ENCODE data around the gene IL4R. TPM values are rescaled to one million over a fixed set of nuclear protein-coding genes. Genes with fewer than 3 reads are reported as not detected.

The IL4R gene
- total and polyA plus RNA-seq, 2 of the 13 experiments (the other 11 are each of a cell fraction or from before 2014, with no cell fraction given): 15.9 to 49.6 TPM

DNA sequence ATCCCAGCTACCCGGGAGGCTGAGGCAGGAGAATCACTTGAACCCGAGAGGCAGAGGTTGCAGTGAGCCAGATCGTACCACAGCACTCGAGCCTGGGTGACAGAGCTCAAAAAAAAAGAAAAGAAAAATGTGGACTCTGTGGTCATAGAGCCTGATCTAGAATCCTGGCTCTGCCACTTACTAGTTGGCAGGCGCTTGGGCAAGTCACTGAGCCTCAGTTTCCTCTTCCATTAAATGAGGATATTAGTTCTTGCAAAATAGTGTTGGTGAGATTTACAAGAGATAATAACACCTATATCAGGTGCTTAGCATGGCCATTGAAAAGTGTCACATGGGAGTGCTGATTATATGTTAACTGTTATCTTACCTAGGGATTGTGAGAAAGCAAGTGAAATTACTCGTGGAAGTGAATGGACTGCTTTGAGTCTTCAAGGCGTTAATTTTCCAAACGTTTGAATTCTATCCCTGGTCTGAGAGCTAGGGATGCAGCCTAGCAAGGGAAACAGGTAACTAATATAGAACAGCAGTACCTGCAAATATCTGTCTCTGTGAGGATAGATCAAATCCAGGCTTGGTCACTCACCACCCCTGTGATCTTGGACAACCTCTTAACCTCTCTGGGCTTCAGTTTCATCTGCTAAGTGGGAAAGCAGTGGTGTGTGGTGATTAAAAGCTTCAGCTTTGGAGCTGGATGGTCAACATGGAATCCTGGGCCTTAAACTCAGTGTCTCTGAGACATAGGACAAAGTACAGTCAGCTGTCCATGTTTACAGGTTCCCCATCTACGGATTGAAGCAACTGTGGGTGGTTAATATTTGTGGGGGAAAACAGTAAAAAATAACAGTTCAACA is 44.2 kb upstream of the IL4R start (continued):
- TF ChIP-seq KMT2B (CRISPR knock-in tag; IDR thresholded peaks at IDR 0.05): 0 out of 2 replicates have a peak, but pooled peaks have one; percentile 25
- TF ChIP-seq MAZ (IDR thresholded peaks at IDR 0.05; ENCODE audit: borderline replicate concordance, low read depth, low read length): no peak
- TF ChIP-seq MAZ (CRISPR knock-in tag; IDR thresholded peaks at IDR 0.05; ENCODE audit: low read depth): no peak
- no peak for TF ChIP-seq ATAD3A (CRISPR knock-in tag; IDR thresholded peaks at IDR 0.05)
- TF ChIP-seq, protein P1, sequence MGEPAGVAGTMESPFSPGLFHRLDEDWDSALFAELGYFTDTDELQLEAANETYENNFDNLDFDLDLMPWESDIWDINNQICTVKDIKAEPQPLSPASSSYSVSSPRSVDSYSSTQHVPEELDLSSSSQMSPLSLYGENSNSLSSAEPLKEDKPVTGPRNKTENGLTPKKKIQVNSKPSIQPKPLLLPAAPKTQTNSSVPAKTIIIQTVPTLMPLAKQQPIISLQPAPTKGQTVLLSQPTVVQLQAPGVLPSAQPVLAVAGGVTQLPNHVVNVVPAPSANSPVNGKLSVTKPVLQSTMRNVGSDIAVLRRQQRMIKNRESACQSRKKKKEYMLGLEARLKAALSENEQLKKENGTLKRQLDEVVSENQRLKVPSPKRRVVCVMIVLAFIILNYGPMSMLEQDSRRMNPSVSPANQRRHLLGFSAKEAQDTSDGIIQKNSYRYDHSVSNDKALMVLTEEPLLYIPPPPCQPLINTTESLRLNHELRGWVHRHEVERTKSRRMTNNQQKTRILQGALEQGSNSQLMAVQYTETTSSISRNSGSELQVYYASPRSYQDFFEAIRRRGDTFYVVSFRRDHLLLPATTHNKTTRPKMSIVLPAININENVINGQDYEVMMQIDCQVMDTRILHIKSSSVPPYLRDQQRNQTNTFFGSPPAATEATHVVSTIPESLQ (CRISPR knock-in tag; conservative IDR thresholded peaks at IDR 0.05): no peak
- TF ChIP-seq MEIS2 (CRISPR knock-in tag; IDR thresholded peaks at IDR 0.05): no peak
- TF ChIP-seq PHF8 (CRISPR knock-in tag; IDR thresholded peaks at IDR 0.05): no peak; the same call in 1 of the 2 replicates
- no peak for TF ChIP-seq KDM5A (IDR thresholded peaks at IDR 0.05; ENCODE audit: borderline replicate concordance, low read length)
- TF ChIP-seq SOX5 (CRISPR knock-in tag; IDR thresholded peaks at IDR 0.05; ENCODE audit: borderline replicate concordance): peak; percentile 40; the same call in 1 of the 2 replicates
- TF ChIP-seq MAFG (CRISPR knock-in tag; IDR thresholded peaks at IDR 0.05): no peak
- TF ChIP-seq ZFP1 (CRISPR knock-in tag; IDR thresholded peaks at IDR 0.05): no peak
- TF ChIP-seq, protein P2, sequence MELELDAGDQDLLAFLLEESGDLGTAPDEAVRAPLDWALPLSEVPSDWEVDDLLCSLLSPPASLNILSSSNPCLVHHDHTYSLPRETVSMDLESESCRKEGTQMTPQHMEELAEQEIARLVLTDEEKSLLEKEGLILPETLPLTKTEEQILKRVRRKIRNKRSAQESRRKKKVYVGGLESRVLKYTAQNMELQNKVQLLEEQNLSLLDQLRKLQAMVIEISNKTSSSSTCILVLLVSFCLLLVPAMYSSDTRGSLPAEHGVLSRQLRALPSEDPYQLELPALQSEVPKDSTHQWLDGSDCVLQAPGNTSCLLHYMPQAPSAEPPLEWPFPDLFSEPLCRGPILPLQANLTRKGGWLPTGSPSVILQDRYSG (CRISPR knock-in tag; IDR thresholded peaks at IDR 0.05): no peak
- 0 out of 2 replicates have a peak, but pooled peaks have one; percentile 8 for TF ChIP-seq ZNF510 (CRISPR knock-in tag; IDR thresholded peaks at IDR 0.05; ENCODE audit: low read depth)
- no peak for TF ChIP-seq ZNF670 (CRISPR knock-in tag; IDR thresholded peaks at IDR 0.05; ENCODE audit: borderline replicate concordance)
- no peak for TF ChIP-seq SMC3 (IDR thresholded peaks at IDR 0.05; ENCODE audit: low read length)
- no peak for TF ChIP-seq RAD21 (CRISPR knock-in tag; IDR thresholded peaks at IDR 0.05)
- no peak for TF ChIP-seq PRPF4 (IDR thresholded peaks at IDR 0.05; ENCODE audit: low read depth, low read length, poor library complexity, severe bottlenecking)
- TF ChIP-seq, protein P3, sequence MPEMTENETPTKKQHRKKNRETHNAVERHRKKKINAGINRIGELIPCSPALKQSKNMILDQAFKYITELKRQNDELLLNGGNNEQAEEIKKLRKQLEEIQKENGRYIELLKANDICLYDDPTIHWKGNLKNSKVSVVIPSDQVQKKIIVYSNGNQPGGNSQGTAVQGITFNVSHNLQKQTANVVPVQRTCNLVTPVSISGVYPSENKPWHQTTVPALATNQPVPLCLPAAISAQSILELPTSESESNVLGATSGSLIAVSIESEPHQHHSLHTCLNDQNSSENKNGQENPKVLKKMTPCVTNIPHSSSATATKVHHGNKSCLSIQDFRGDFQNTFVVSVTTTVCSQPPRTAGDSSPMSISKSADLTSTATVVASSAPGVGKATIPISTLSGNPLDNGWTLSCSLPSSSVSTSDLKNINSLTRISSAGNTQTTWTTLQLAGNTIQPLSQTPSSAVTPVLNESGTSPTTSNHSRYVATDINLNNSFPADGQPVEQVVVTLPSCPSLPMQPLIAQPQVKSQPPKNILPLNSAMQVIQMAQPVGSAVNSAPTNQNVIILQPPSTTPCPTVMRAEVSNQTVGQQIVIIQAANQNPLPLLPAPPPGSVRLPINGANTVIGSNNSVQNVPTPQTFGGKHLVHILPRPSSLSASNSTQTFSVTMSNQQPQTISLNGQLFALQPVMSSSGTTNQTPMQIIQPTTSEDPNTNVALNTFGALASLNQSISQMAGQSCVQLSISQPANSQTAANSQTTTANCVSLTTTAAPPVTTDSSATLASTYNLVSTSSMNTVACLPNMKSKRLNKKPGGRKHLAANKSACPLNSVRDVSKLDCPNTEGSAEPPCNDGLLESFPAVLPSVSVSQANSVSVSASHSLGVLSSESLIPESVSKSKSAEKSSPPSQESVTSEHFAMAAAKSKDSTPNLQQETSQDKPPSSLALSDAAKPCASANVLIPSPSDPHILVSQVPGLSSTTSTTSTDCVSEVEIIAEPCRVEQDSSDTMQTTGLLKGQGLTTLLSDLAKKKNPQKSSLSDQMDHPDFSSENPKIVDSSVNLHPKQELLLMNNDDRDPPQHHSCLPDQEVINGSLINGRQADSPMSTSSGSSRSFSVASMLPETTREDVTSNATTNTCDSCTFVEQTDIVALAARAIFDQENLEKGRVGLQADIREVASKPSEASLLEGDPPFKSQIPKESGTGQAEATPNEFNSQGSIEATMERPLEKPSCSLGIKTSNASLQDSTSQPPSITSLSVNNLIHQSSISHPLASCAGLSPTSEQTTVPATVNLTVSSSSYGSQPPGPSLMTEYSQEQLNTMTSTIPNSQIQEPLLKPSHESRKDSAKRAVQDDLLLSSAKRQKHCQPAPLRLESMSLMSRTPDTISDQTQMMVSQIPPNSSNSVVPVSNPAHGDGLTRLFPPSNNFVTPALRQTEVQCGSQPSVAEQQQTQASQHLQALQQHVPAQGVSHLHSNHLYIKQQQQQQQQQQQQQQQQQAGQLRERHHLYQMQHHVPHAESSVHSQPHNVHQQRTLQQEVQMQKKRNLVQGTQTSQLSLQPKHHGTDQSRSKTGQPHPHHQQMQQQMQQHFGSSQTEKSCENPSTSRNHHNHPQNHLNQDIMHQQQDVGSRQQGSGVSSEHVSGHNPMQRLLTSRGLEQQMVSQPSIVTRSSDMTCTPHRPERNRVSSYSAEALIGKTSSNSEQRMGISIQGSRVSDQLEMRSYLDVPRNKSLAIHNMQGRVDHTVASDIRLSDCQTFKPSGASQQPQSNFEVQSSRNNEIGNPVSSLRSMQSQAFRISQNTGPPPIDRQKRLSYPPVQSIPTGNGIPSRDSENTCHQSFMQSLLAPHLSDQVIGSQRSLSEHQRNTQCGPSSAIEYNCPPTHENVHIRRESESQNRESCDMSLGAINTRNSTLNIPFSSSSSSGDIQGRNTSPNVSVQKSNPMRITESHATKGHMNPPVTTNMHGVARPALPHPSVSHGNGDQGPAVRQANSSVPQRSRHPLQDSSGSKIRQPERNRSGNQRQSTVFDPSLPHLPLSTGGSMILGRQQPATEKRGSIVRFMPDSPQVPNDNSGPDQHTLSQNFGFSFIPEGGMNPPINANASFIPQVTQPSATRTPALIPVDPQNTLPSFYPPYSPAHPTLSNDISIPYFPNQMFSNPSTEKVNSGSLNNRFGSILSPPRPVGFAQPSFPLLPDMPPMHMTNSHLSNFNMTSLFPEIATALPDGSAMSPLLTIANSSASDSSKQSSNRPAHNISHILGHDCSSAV (CRISPR knock-in tag; IDR thresholded peaks at IDR 0.05; ENCODE audit: borderline replicate concordance): 0 out of 2 replicates have a peak, but pooled peaks have one; percentile 3
- no peak for TF ChIP-seq ZNF34 (CRISPR knock-in tag; IDR thresholded peaks at IDR 0.05; ENCODE audit: borderline replicate concordance)

All from HepG2 (cell line).